Ishikawa (cell line): Measurements from ENCODE around the gene EYA2.

Experiments used
- CEBPB ChIP-seq: IDR thresholded peaks from 2 replicates; pipeline ENCODE4 v1.6.1; 2012
- CREB1 ChIP-seq: IDR thresholded peaks from 2 replicates; pipeline ENCODE4 v1.6.1; 2012; ENCODE audit warnings: low read depth
- EP300 ChIP-seq: IDR thresholded peaks from 2 replicates; pipeline ENCODE4 v1.6.1; 2012; ENCODE audit warnings: borderline replicate concordance
- FOXM1 ChIP-seq: IDR thresholded peaks from 2 replicates; pipeline ENCODE4 v1.6.1; 2012; ENCODE audit warnings: low read depth, borderline replicate concordance
- NFIC ChIP-seq: IDR thresholded peaks from 2 replicates; pipeline ENCODE4 v1.6.1; 2012
- RAD21 ChIP-seq: IDR thresholded peaks from 2 replicates; pipeline ENCODE4 v1.6.1; 2012; ENCODE audit warnings: low read depth
- TAF1 ChIP-seq: IDR thresholded peaks from 2 replicates; pipeline ENCODE4 v1.6.1; 2012; ENCODE audit warnings: low read depth, mild to moderate bottlenecking
- TF ChIP-seq, protein P1 (sequence below): IDR thresholded peaks from 2 replicates; pipeline ENCODE4 v1.6.1; 2012

DNA sequence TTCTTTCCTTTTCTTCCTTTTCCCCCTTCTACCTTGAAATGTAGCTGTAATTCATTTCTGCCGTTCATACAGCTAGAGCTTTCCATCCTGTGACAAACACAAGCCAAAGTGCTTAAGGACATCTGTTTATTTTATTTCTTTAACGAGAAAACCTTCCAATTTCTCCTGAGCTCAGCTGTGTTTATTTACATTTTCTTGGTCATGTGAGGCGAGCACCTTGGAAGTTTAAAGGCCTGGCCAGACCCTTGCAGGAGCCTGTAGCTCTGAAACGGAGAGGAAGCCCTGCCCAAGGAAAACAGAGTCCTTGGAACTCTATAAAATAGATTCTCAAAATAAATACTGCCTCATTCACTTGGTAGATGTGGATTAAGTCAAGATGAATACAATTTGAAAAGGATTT, 223.1 kb downstream of the EYA2 start:
- TF ChIP-seq TAF1, result no peak
- no peak for TF ChIP-seq CREB1
- no peak for TF ChIP-seq FOXM1
- TF ChIP-seq NFIC, result no peak
- no peak for TF ChIP-seq EP300
- TF ChIP-seq CEBPB, result no peak
- TF ChIP-seq, protein P1, sequence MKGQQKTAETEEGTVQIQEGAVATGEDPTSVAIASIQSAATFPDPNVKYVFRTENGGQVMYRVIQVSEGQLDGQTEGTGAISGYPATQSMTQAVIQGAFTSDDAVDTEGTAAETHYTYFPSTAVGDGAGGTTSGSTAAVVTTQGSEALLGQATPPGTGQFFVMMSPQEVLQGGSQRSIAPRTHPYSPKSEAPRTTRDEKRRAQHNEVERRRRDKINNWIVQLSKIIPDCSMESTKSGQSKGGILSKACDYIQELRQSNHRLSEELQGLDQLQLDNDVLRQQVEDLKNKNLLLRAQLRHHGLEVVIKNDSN, result no peak
- no peak for TF ChIP-seq RAD21
